HepG2 (cell line): ENCODE measurements around the gene BIK. TPM values are rescaled to one million over a fixed set of nuclear protein-coding genes. Genes with fewer than 3 reads are reported as not detected.
"Not testable (repeated sequence)": the region's sequence is repeated elsewhere in the genome, so short reads cannot be mapped to it uniquely, and the experiment has no call there.

Source experiments
- ATAC-seq: fragments of 200-7000 bp; cut with Tn5 transposase; 3 replicates; pipeline ENCODE4 v1.9.1; 2020; ENCODE audit warnings: mild to moderate bottlenecking, moderate library complexity
- BruUV-seq: library from RNA; stranded (reverse); fragments of 400-500 nt; replicated peaks from 2 replicates; lab custom pipeline; 2021; lab: Mats Ljungman, UMichigan
- CTCF ChIA-PET: fragments of 300-600 bp; formaldehyde crosslinking; extraction: SDS; loops from one replicate; lab custom pipeline; 2021; ENCODE audit warnings: low total read pairs, inconsistent platforms, low intra/inter-chr PET ratio; lab: Yijun Ruan, JAX
- POLR2A ChIA-PET: fragments of 350-600 bp; sonication (Branson Sonifier 250); formaldehyde crosslinking; loops from one replicate; lab custom pipeline; 2020; ENCODE audit warnings: antibody characterized with exemption, inconsistent platforms; lab: Yijun Ruan, JAX
- DNase-seq: peaks from one replicate; pipeline ENCODE4 v3.0.0-alpha.2; 2015; ENCODE audit warnings: low spot score
- FAIRE-seq: peaks from 3 replicates; lab custom pipeline; 2011; peaks lifted over from hg19 to GRCh38; lab: Jason Lieb, UNC
- H2AFZ ChIP-seq: one replicate; pipeline ENCODE4 v1.6.1; 2011; ENCODE audit warnings: low read length, inconsistent platforms
- H3K27ac ChIP-seq: fragments of 300-600 bp; 3 replicates; pipeline ENCODE4 v1.8.0; 2011; ENCODE audit warnings: mixed run types, mild to moderate bottlenecking, mixed read lengths, low read length, inconsistent platforms; ENCODE audit not compliant: insufficient read depth; ENCODE audit errors: extremely low read length
- H3K27me3 ChIP-seq, 2 experiments: fragments of 200-600 bp in 1 of 2; 2 replicates in 1 of 2; 3 replicates in 1 of 2; pipeline versions ENCODE4 v1.6.0 to v1.8.0; 2011; ENCODE audit warnings: low read length in 2 of 2, mild to moderate bottlenecking in 2 of 2, moderate library complexity in 2 of 2, inconsistent platforms in 1 of 2; ENCODE audit not compliant: insufficient read depth in 2 of 2, control insufficient read depth in 1 of 2
- H3K36me3 ChIP-seq, 2 experiments: fragments of 200-600 bp in 1 of 2; replicated peaks in 1 of 2; 2 replicates in 1 of 2; 3 replicates in 1 of 2; pipeline versions ENCODE4 v1.5.1 to v1.8.0; 2011; ENCODE audit warnings: low read length in 2 of 2, inconsistent platforms in 1 of 2; ENCODE audit not compliant: insufficient read depth in 2 of 2, control insufficient read depth in 1 of 2
- H3K4me1 ChIP-seq: 2 replicates; pipeline ENCODE4 v1.5.1; 2012; ENCODE audit warnings: low read length, inconsistent platforms; ENCODE audit not compliant: insufficient read depth
- H3K4me2 ChIP-seq: 2 replicates; pipeline ENCODE4 v1.6.0; 2011; ENCODE audit warnings: low read depth, low read length, inconsistent platforms
- H3K4me3 ChIP-seq, 3 experiments: fragments of 200-600 bp in 1 of 3; sonication (generic), shearing (Covaris generic) in 1 of 3; replicated peaks in 1 of 3; 2 replicates each; pipeline ENCODE4 v1.5.1; 2011 to 2016; ENCODE audit warnings: low read length in 3 of 3, inconsistent platforms in 2 of 3, low read depth in 2 of 3, mild to moderate bottlenecking in 2 of 3, control low read depth in 1 of 3, mixed read lengths in 1 of 3; ENCODE audit not compliant: insufficient read depth in 1 of 3
- H3K79me2 ChIP-seq: one replicate; pipeline ENCODE4 v1.6.1; 2011; ENCODE audit warnings: low read length, inconsistent platforms; ENCODE audit not compliant: insufficient read depth
- H3K9ac ChIP-seq: 2 replicates; pipeline ENCODE4 v1.6.0; 2011; ENCODE audit warnings: mild to moderate bottlenecking, low read depth, low read length, inconsistent platforms; ENCODE audit not compliant: insufficient read depth
- H3K9me3 ChIP-seq: 2 replicates; pipeline ENCODE4 v1.5.1; 2012; ENCODE audit warnings: mild to moderate bottlenecking, low read length
- H4K20me1 ChIP-seq: 2 replicates; pipeline ENCODE4 v1.6.0; 2011; ENCODE audit warnings: inconsistent platforms, mild to moderate bottlenecking, low read length, moderate library complexity; ENCODE audit not compliant: insufficient read depth
- THAP11 ChIP-seq: IDR thresholded peaks from 2 replicates; pipeline ENCODE4 v1.6.1; 2016; ENCODE audit warnings: missing biosample characterization, missing genetic modification reagents
- U2AF2 ChIP-seq: fragments of 200-400 bp; formaldehyde crosslinking; IDR thresholded peaks from 2 replicates; pipeline ENCODE4 v1.6.1; 2017; ENCODE audit warnings: low read depth, mild to moderate bottlenecking, low read length
- ZNF761 ChIP-seq: sonication (generic); formaldehyde crosslinking; conservative IDR thresholded peaks from 2 replicates; pipeline ENCODE4 v1.4.0; 2020; ENCODE audit warnings: mild to moderate bottlenecking, missing genetic modification reagents
- WGBS: methylation state at CpG from one replicate; pipeline ENCODE4 v1.1.6; 2017; ENCODE audit warnings: low lambda C conversion rate; 5-methylcytosine and 5-hydroxymethylcytosine counted together
- in situ Hi-C: cut with HindIII; loops from 2 replicates; pipeline ENCODE4 v1.10.0; 2017; ENCODE audit warnings: low pct_unique_long_range_greater_than_20kb; ENCODE audit not compliant: extremely low pct_ligation_motif_present
- intact Hi-C: fragments of 100-400 bp; cut with micrococcal nuclease; formaldehyde crosslinking; loops from one replicate; pipeline ENCODE4 v1.10.0; 2022; ENCODE audit not compliant: unreplicated experiment
- polyA plus RNA-seq, 8 experiments: library from polyadenylated mRNA; depleted of rRNA in 3 of 8; stranded (reverse) in 7 of 8; unstranded in 1 of 8; fragments of >200 nt; fragmentation: Illumina TruSeq in 4 of 8; extraction: Trizol in 4 of 8; gene quantifications; 2 replicates each; pipeline versions ENCODE4 v1.2.1 to v1.2.3, GENCODE V29; 2011 to 2016; ENCODE audit warnings: low read depth in 4 of 8, missing spikeins in 1 of 8, mixed read lengths in 1 of 8; ENCODE audit not compliant: insufficient read depth in 1 of 8
- total RNA-seq, 5 experiments: library from RNA; depleted of rRNA; stranded (reverse); fragments of >200 nt; fragmentation: Illumina TruSeq; extraction: Trizol; gene quantifications; 2 replicates each; pipeline ENCODE4 v1.2.3, GENCODE V29; 2016; ENCODE audit warnings: low read depth in 1 of 5

BIK gene
- total and polyA plus RNA-seq, 2 of the 13 experiments (the other 11 are each of a cell fraction or from before 2014, with no cell fraction given): 0.54 to 0.80 TPM

GRCh38 chr22:43144949-43145348 lies 34.4 kb downstream of the BIK start:
- H3K79me2 ChIP-seq: peaks cover 8% of the 10 kb centered on the region
- no peak for ATAC-seq
- peaks cover 4 to 10% of the 10 kb centered on the region in 2 experiments; a peak in 3 of 5 replicates for H3K27me3 ChIP-seq
- no TSS peak for BruUV-seq
- DNase-seq: no peak
- peaks cover 2 to 8% of the 10 kb centered on the region in 2 experiments; a peak in 4 of 5 replicates for H3K36me3 ChIP-seq
- POLR2A ChIA-PET: interaction anchor here (0.9 kb wide), 1 partner anchor 28 kb away, joined by 3 read pairs; no protein-coding TSS in a partner anchor
- in situ Hi-C loops (no loop called here), intact Hi-C loops (loop anchor here (5.0 kb wide), 1 partner anchor 38 kb away; no protein-coding TSS in a partner anchor)
- no peak overlapping the region for H3K27ac ChIP-seq
- TF ChIP-seq U2AF2: no peak
- TF ChIP-seq THAP11: no peak
- no peak for TF ChIP-seq ZNF761 (CRISPR knock-in tag)
- TF ChIP-seq, all 625 proteins: peak for 0
- H3K4me2 ChIP-seq: no peak overlapping the region
- no peaks in the 10 kb centered on the region for H3K9me3 ChIP-seq
- FAIRE-seq: no peak
- no peak overlapping the region for H2AFZ ChIP-seq
- CTCF ChIA-PET: no interaction called here
- WGBS: 92% methylated on average over 3 of the region's 3 CpGs
- no peak overlapping the region for H3K4me3 ChIP-seq
- H3K4me1 ChIP-seq: peaks cover 22% of the 10 kb centered on the region
- no peaks in the 10 kb centered on the region for H4K20me1 ChIP-seq
- no peak overlapping the region for H3K9ac ChIP-seq

GRCh38 chr22:43145371-43145770 lies 34.8 kb downstream of the BIK start:
- H4K20me1 ChIP-seq, H3K36me3 ChIP-seq, H3K27ac ChIP-seq, CTCF ChIA-PET, BruUV-seq, intact Hi-C loops, ATAC-seq, H3K9ac ChIP-seq, in situ Hi-C loops, H3K79me2 ChIP-seq, H2AFZ ChIP-seq, FAIRE-seq, H3K4me3 ChIP-seq, H3K4me2 ChIP-seq, H3K9me3 ChIP-seq, DNase-seq: not testable (repeated sequence)
- 58% methylated on average over 8 of the region's 8 CpGs for WGBS
- POLR2A ChIA-PET: interaction anchor here (0.6 to 0.9 kb wide), 2 partner anchors 11 to 28 kb away, joined by 3 read pairs; no protein-coding TSS in a partner anchor
- Histone ChIP-seq H3K27me3 (peaks cover 4 to 10% of the 10 kb centered on the region in 2 experiments; a peak in 3 of 5 replicates), H3K4me1 (peaks cover 22% of the 10 kb centered on the region)

- H3K9me3 ChIP-seq, H3K4me3 ChIP-seq, FAIRE-seq, CTCF ChIA-PET, H3K4me2 ChIP-seq, H2AFZ ChIP-seq, H4K20me1 ChIP-seq, H3K79me2 ChIP-seq, in situ Hi-C loops, H3K36me3 ChIP-seq, intact Hi-C loops, ATAC-seq, H3K27ac ChIP-seq, H3K9ac ChIP-seq, DNase-seq, BruUV-seq: not testable (repeated sequence)
- H3K27me3 ChIP-seq: peaks cover 4 to 19% of the 10 kb centered on the region in 2 experiments; a peak in 3 of 5 replicates
- peaks cover 23% of the 10 kb centered on the region for H3K4me1 ChIP-seq
- WGBS: 59% methylated on average over 15 of the region's 15 CpGs
- POLR2A ChIA-PET: interaction anchor here (0.6 kb wide), 1 partner anchor 10 kb away, joined by 3 read pairs; no protein-coding TSS in a partner anchor
These were observed 35.8 kb downstream of the BIK start for GRCh38 chr22:43146332-43146731.
